Cardiac muscle cell (in vitro differentiated cells and primary cell): Measurements from ENCODE around the gene CKAP2L. TPM values are rescaled to one million over a fixed set of nuclear protein-coding genes. Genes with fewer than 3 reads are reported as not detected.
"Not testable (repeated sequence)": the region's sequence is repeated elsewhere in the genome, so short reads cannot be mapped to it uniquely, and the experiment has no call there.

Experiments used
- DNase-seq, 2 donors: peaks; one replicate each; pipeline versions ENCODE4 v3.0.0 to v3.0.0-alpha.2; 2010 to 2017; ENCODE audit warnings: low read depth in 1 of 2, low spot score in 1 of 2
- H3K27ac ChIP-seq: fragments of 200-600 bp; sonication (generic); 2 replicates; pipeline ENCODE4 v1.5.1; 2016
- H3K27me3 ChIP-seq: fragments of 200-600 bp; sonication (generic); 2 replicates; pipeline ENCODE4 v1.6.0; 2016; ENCODE audit warnings: control low read depth
- H3K36me3 ChIP-seq: fragments of 200-600 bp; sonication (generic); 2 replicates; pipeline ENCODE4 v1.5.1; 2016; ENCODE audit warnings: control low read depth
- H3K4me1 ChIP-seq: fragments of 200-600 bp; sonication (generic); 2 replicates; pipeline ENCODE4 v1.8.1; 2017; ENCODE audit warnings: low read depth, mild to moderate bottlenecking, mixed run types
- H3K4me3 ChIP-seq: fragments of 200-600 bp; sonication (generic); 2 replicates; pipeline ENCODE4 v1.5.1; 2016; ENCODE audit warnings: mild to moderate bottlenecking
- H3K9me3 ChIP-seq: fragments of 200-600 bp; sonication (generic); 2 replicates; pipeline ENCODE4 v1.5.1; 2017; ENCODE audit warnings: low read depth, mild to moderate bottlenecking, control low read depth
- polyA plus RNA-seq: library from polyadenylated mRNA; unstranded; fragments of >200 nt; fragmentation: Nextera tagmentation; extraction: Ambion mirVana; gene quantifications from 2 replicates; pipeline ENCODE4 v1.2.1, GENCODE V29; 2016
- total RNA-seq: library from RNA; depleted of rRNA; stranded (reverse); fragments of >200 nt; gene quantifications from 2 replicates; pipeline ENCODE4 v1.2.3, GENCODE V29; 2016
- TF ChIP-seq, protein P1 (sequence below): IDR thresholded peaks from 2 replicates; pipeline ENCODE4 v1.5.1; 2012; ENCODE audit warnings: low read depth, mild to moderate bottlenecking, low read length

The CKAP2L gene
- total and polyA plus RNA-seq, 2 experiments from 2014 or later, result 4.0 to 13.7 TPM

DNA sequence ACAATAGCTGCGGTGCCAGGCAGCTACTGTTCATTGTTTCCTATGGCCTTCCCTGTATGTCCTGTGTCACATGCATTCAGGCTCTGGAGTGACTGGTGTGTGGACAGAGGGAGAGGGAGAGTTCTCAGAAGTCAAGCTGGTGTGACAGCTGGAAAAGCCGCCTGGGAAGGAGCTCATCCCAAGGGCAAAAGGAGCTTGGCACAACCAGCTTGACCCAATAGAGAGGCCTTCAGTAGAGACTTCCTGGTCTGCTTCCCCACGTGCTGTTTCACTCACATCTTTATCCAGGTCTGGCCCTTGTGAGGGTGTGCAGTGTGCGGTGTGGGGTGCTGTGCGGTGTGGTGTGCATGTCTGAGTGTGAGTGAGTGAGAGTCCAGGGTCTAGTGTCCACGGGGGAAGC, 54.7 kb downstream of the CKAP2L start:
- Histone ChIP-seq H3K36me3 (no peaks in the 10 kb centered on the region), H3K9me3 (no peaks in the 10 kb centered on the region), H3K27me3 (no peaks in the 10 kb centered on the region), H3K27ac (no peak overlapping the region), H3K4me3 (no peak overlapping the region), H3K4me1 (peaks cover 7% of the 10 kb centered on the region)
- no peak for DNase-seq
- TF ChIP-seq, protein P1, sequence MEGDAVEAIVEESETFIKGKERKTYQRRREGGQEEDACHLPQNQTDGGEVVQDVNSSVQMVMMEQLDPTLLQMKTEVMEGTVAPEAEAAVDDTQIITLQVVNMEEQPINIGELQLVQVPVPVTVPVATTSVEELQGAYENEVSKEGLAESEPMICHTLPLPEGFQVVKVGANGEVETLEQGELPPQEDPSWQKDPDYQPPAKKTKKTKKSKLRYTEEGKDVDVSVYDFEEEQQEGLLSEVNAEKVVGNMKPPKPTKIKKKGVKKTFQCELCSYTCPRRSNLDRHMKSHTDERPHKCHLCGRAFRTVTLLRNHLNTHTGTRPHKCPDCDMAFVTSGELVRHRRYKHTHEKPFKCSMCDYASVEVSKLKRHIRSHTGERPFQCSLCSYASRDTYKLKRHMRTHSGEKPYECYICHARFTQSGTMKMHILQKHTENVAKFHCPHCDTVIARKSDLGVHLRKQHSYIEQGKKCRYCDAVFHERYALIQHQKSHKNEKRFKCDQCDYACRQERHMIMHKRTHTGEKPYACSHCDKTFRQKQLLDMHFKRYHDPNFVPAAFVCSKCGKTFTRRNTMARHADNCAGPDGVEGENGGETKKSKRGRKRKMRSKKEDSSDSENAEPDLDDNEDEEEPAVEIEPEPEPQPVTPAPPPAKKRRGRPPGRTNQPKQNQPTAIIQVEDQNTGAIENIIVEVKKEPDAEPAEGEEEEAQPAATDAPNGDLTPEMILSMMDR, result no peak

DNA sequence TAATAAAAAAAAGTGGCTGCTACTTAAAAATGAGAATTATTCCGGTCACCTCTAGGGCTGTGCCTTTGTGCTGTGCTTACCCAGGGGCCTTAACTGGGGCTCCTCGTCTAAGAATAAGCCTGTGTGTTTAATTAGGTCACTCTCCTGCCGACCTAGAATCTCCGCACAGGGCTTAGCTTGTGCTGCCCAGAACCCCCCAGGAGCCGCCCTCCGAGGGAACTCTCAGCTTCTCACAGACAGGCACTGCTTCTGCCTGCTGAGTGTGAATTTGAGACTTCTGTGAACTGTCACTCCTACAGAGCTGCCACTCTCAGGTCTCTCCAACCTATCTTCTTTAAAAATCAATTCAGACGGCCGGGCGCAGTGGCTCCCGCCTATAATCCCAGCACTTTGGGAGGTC, 55.4 kb downstream of the CKAP2L start:
- H3K27me3 ChIP-seq, result no peaks in the 10 kb centered on the region
- no peaks in the 10 kb centered on the region for H3K9me3 ChIP-seq
- no peaks in the 10 kb centered on the region for H3K36me3 ChIP-seq
- no peak overlapping the region for H3K4me3 ChIP-seq
- peak in 1 of 2 donors; percentile 27 for DNase-seq
- TF ChIP-seq, protein P1, result no peak
- H3K4me1 ChIP-seq, result peaks cover 7% of the 10 kb centered on the region
- H3K27ac ChIP-seq, result no peak overlapping the region

DNA sequence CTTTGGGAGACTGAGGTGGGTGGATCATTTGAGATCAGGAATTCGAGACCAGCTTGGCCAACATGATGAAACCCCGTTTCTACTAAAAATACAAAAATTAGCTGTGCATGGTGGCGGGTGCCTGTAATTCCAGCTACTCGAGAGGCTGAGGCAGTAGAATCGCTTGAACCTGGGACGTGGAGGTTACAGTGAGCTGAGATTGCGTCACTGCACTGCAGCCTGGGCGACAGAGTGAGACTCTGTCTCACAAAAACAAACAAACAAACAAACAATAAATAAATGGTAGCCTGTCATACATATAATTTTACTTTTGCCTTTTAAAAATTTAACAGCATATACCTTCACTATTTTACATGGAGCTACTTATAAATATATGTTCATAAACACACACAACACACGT, 57.5 kb downstream of the CKAP2L start:
- not testable (repeated sequence) for H3K4me3 ChIP-seq, H3K36me3 ChIP-seq, H3K27me3 ChIP-seq, H3K27ac ChIP-seq, DNase-seq, H3K4me1 ChIP-seq, H3K9me3 ChIP-seq

DNA sequence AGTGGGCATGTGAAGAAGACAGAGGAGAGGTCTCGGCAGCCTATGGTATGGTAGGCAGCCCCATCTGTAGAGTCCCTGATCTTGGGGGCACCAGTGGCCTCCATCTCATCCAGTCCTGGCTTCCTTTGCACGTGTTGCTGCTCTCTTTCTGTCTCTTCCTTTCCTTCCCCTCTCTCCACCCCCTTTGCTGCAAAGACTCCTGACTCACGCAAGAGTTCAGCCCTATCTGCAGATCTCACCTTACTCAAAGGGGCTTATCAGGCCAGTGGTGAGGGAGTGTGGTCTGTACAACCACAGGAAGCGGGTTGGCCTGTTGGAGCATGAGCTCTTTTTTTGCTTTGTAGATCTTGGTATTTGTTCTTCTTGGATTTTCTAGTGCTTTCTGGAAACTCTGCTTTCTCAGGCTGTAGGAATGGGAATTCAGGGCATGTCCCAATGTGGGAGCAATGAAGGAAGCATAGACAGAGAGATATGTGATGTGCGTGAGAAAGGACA, 58.2 kb downstream of the CKAP2L start:
- Histone ChIP-seq H3K4me1 (peaks cover 7% of the 10 kb centered on the region), H3K9me3 (no peaks in the 10 kb centered on the region), H3K27me3 (no peaks in the 10 kb centered on the region), H3K4me3 (no peak overlapping the region), H3K36me3 (no peaks in the 10 kb centered on the region), H3K27ac (no peak overlapping the region)
- peak in 1 of 2 donors; percentile 82 for DNase-seq
- TF ChIP-seq, protein P1, result no peak

DNA sequence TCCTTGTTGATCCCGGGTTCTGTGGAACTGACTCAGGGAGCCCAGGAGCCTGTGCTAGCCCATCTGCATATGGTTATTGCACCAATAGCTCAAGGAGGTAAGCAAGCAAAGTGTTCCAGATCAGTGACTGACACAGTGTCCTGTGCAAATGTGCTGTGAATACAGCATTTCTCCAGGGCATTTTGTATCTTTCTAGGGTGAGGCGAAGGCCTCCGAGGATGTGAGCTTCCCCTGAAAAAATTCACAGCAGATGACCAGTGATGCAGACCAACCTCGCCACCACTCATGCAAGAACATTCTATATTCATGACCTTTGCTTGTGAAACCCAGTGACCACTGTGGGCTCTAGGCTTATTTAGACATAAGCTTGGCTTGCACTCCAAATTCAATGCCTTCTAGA, 58.8 kb downstream of the CKAP2L start:
- H3K27me3 ChIP-seq, result no peaks in the 10 kb centered on the region
- TF ChIP-seq, protein P1, result no peak
- peaks cover 7% of the 10 kb centered on the region for H3K4me1 ChIP-seq
- H3K27ac ChIP-seq, result no peak overlapping the region
- no peaks in the 10 kb centered on the region for H3K36me3 ChIP-seq
- DNase-seq, result peak in 1 of 2 donors; percentile 34
- no peaks in the 10 kb centered on the region for H3K9me3 ChIP-seq
- no peak overlapping the region for H3K4me3 ChIP-seq

DNA sequence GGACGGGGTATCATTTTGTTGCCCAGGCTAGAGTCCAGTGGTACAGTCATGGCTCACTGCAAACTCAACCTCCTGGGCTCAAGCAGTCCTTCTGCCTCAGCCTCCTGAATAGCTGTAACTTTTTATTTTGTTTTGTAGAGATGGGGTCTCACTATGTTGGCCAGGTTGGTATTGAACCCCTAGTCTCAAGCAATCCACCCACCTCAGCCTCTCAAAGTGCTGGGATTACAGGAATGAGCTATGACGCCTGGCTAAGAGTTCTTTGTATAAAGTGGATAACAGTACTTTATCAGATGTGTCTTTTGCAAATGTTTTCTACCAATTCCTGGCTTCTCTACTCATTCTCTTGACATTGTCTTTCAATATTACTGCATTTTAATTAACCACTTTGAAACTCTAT, 60.7 kb downstream of the CKAP2L start:
- no peak overlapping the region for H3K4me3 ChIP-seq
- no peaks in the 10 kb centered on the region for H3K27me3 ChIP-seq
- no peak overlapping the region for H3K27ac ChIP-seq
- H3K9me3 ChIP-seq, result no peaks in the 10 kb centered on the region
- TF ChIP-seq, protein P1, result no peak
- DNase-seq, result no peak
- H3K36me3 ChIP-seq, result no peaks in the 10 kb centered on the region
- peaks cover 5% of the 10 kb centered on the region for H3K4me1 ChIP-seq
